ENCODE data around the gene ERFL. TPM values are rescaled to one million over a fixed set of nuclear protein-coding genes. Genes with fewer than 3 reads are reported as not detected.

The ERFL gene
- total RNA-seq, 2 donors from 2014 or later: 0.28 to 0.41 TPM

DNA sequence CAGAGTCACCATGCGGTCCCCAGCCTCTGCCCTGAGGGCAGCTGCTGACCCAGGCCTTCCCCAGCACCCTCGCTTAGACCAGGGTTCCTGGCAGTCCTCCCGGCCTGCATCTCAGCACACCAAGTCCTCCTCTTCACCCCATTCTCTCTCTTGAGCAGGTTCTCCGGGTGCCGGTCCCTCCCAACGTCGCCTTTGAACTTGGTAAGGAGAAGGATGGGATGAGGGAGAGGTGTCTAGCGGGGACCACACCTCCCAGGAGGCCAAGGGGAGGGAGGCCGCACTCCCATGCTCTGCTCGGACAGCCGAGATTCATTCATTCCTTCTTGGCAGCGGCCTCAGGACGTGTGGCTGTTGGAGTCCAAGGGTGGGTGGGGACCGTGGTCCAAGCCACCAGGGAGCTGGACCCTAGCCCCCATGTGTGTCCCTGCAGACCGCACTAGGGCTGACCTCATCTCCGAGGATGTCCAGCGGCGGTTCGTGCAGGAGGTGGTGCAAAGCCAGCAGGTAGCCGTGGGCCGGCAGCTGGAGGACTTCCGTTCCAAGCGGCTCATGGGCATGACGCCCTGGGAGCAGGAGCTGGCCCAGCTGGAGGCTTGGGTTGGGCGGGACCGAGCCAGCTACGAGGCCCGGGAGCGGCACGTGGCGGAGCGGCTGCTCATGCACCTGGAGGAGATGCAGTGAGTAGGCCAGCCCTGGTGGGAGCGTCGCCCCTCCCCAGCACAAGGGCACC lies 35.9 kb downstream of the ERFL start:
- TF ChIP-seq, protein P1, sequence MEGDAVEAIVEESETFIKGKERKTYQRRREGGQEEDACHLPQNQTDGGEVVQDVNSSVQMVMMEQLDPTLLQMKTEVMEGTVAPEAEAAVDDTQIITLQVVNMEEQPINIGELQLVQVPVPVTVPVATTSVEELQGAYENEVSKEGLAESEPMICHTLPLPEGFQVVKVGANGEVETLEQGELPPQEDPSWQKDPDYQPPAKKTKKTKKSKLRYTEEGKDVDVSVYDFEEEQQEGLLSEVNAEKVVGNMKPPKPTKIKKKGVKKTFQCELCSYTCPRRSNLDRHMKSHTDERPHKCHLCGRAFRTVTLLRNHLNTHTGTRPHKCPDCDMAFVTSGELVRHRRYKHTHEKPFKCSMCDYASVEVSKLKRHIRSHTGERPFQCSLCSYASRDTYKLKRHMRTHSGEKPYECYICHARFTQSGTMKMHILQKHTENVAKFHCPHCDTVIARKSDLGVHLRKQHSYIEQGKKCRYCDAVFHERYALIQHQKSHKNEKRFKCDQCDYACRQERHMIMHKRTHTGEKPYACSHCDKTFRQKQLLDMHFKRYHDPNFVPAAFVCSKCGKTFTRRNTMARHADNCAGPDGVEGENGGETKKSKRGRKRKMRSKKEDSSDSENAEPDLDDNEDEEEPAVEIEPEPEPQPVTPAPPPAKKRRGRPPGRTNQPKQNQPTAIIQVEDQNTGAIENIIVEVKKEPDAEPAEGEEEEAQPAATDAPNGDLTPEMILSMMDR (IDR thresholded peaks at IDR 0.05): no peak
- H3K27ac ChIP-seq: no peak overlapping the region
- no peaks in the 10 kb centered on the region for H3K27me3 ChIP-seq (replicated peaks; ENCODE audit: insufficient read depth)
- H3K9me3 ChIP-seq: no peaks in the 10 kb centered on the region
- H3K4me1 ChIP-seq (ENCODE audit: control insufficient read depth in 1 of 2, low read depth in 2 of 2): no peaks in the 10 kb centered on the region
- H3K4me3 ChIP-seq: no peak overlapping the region
- peaks cover 47% of the 10 kb centered on the region for H3K36me3 ChIP-seq
- ATAC-seq (ENCODE audit: insufficient number of reproducible peaks, low FRiP score, low read depth): no peak
- no peak for DNase-seq (ENCODE audit: low spot score)

DNA sequence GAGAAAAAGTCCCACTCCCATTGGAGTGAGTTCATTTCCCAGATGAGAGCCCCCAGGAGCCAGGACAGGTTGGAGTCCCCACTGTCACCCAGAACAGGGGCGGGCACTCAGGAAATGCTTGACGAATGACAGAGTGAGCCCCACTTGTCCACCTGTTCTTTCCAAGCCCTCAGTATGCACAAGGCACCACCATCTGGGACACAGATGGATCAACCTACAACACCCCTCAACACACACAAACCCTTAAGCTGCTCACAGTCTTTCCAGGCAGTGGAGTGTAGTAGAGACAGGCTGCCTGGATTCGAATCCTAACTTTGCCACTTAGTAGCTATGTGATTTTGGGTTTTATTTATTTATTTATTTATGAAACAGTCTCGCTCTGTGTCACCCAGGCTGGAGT lies 37.3 kb downstream of the ERFL start:
- no peaks in the 10 kb centered on the region for H3K27me3 ChIP-seq (replicated peaks; ENCODE audit: insufficient read depth)
- H3K36me3 ChIP-seq: peaks cover 40% of the 10 kb centered on the region
- no peak overlapping the region for H3K27ac ChIP-seq
- no peaks in the 10 kb centered on the region for H3K4me1 ChIP-seq (ENCODE audit: control insufficient read depth in 1 of 2, low read depth in 2 of 2)
- no peak overlapping the region for H3K4me3 ChIP-seq
- DNase-seq (ENCODE audit: low spot score): no peak
- no peaks in the 10 kb centered on the region for H3K9me3 ChIP-seq
- no peak for ATAC-seq (ENCODE audit: insufficient number of reproducible peaks, low FRiP score, low read depth)
- TF ChIP-seq, protein P1 (IDR thresholded peaks at IDR 0.05): no peak

DNA sequence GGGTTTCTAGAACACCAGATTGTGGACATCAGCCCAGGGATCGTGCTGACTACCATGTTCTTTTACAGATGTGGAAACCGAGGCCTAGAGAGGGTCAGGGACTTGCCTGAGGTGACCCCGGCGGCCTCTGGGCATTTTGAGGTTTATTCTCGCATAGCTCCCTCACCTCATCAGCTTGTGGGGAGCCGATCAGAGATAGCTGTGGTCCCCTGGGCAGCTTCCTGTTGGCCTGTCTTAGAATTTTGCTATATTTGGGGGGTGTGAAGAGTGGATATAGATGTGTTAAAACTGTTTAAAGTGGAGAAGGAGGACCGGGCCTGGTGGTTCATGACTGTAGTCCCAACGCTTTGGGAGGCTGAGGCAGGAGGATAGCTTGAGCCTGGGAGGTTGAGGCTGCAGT lies 38.4 kb downstream of the ERFL start:
- H3K36me3 ChIP-seq: peaks cover 32% of the 10 kb centered on the region
- H3K27me3 ChIP-seq (replicated peaks; ENCODE audit: insufficient read depth): no peaks in the 10 kb centered on the region
- DNase-seq (ENCODE audit: low spot score): no peak
- ATAC-seq (ENCODE audit: insufficient number of reproducible peaks, low FRiP score, low read depth): no peak
- no peak overlapping the region for H3K27ac ChIP-seq
- H3K9me3 ChIP-seq: no peaks in the 10 kb centered on the region
- TF ChIP-seq, protein P1 (IDR thresholded peaks at IDR 0.05): no peak
- peaks cover 3% of the 10 kb centered on the region in 2 donors for H3K4me1 ChIP-seq (ENCODE audit: control insufficient read depth in 1 of 2, low read depth in 2 of 2)
- H3K4me3 ChIP-seq: no peak overlapping the region

DNA sequence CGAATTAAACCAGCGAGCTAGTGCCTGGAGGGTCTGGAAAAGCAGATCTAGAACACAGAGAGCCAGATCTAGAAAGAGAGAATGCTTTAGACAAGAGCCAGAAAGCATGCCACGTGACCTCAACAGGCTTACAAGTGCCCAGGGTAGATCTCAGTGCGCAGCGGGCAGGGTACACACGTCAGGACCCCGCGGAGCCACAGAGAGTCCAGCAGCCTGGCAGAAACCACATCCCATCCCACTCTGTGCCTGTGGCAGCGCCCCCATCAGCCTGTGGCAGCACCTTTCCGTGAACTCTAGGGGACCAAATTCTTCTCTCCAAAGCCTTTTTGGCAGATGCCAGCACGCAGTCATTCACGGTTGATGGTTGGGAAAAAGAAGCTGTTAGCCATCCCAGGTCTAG lies 39.3 kb downstream of the ERFL start:
- H3K36me3 ChIP-seq: peaks cover 24% of the 10 kb centered on the region
- H3K27ac ChIP-seq: no peak overlapping the region
- H3K27me3 ChIP-seq (replicated peaks; ENCODE audit: insufficient read depth): no peaks in the 10 kb centered on the region
- H3K4me3 ChIP-seq: no peak overlapping the region
- TF ChIP-seq, protein P1 (IDR thresholded peaks at IDR 0.05): no peak
- peaks cover 7% of the 10 kb centered on the region in 2 donors for H3K4me1 ChIP-seq (ENCODE audit: control insufficient read depth in 1 of 2, low read depth in 2 of 2)
- no peak for ATAC-seq (ENCODE audit: insufficient number of reproducible peaks, low FRiP score, low read depth)
- no peak for DNase-seq (ENCODE audit: low spot score)
- H3K9me3 ChIP-seq: no peaks in the 10 kb centered on the region

DNA sequence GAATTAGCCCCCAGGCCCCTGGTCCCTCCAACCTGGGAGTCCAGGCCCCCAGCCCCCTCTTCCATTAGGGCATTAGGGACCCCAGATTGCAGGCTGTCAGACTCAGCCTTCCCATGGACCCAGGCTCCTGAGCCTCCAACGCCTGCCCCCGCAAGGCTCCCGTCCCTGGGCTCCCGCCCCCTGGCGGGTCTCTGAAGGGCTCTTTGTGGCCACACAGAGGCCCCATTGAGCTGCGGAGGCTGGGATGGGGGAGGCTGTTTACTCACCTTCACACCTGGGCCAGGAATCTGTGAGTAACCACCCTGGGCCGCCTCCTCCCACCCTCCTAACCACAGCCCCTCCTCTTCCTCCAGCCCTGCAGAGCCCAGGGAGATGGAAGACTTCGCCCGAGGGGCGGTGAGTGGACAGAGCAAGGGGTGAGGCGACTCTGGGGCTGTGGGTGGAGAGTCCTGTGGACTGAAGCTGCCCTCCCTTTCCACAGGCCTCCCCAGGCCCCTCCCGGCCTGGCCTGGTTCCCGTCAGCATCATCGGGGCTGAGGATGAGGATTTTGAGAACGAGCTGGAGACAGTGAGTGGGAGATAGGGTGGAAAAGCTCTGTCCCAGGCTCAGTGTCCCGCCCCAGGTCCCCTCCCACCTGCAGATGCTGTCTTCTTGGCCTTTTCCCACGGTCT lies 40.4 kb downstream of the ERFL start:
- ATAC-seq (ENCODE audit: insufficient number of reproducible peaks, low FRiP score, low read depth): no peak
- H3K4me1 ChIP-seq (ENCODE audit: control insufficient read depth in 1 of 2, low read depth in 2 of 2): peaks cover 7% of the 10 kb centered on the region in 2 donors

More for the DNA sequence above, 40.4 kb downstream of the ERFL start:
- no peaks in the 10 kb centered on the region for H3K27me3 ChIP-seq (replicated peaks; ENCODE audit: insufficient read depth)
- H3K27ac ChIP-seq: no peak overlapping the region
- no peaks in the 10 kb centered on the region for H3K9me3 ChIP-seq
- peaks cover 22% of the 10 kb centered on the region for H3K36me3 ChIP-seq
- TF ChIP-seq, protein P1 (IDR thresholded peaks at IDR 0.05): no peak
- no peak for DNase-seq (ENCODE audit: low spot score)
- H3K4me3 ChIP-seq: peak overlapping the region; percentile 17
